ENCODE measurements around the gene SEMA4B. TPM values are rescaled to one million over a fixed set of nuclear protein-coding genes. Genes with fewer than 3 reads are reported as not detected.

The SEMA4B gene
- total RNA-seq, 2 donors from 2014 or later, result 96.1 to 99.6 TPM

DNA sequence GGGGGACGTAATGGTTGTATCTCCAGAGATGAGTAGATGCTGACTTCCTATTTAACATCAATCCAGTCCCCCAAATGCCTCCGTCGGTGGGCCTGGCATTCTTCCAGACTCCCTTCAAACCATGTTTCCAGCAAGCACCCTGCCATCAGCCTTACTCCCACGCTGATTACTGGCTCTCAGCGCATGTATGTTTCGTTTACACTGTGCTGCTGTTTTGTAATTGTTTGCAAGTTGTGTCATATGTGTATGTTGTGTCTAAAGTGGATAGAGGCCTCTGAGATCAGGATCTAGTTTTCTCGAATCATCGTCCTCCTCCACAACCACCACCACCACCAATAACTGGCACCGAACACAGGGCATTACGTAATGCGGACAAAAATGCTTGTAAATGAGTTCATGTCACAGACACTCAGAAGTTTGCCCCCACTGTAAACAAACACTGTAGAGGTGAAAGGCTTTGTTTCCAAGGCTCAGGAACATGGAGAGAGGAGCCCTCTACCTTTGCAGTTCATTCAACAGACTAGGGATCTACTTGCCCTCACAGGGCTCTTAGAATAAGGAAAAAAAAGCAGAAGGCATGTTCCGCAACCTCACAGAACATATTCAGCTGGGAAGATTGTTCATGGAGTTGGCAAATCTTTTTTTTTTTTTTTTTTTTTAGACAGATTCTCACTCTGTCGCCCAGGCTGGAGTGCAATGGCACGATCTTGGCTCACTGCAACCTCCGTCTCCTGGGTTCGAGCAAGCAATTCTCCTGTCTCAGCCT lies 46.1 kb upstream of the SEMA4B start:
- intact Hi-C loops (cut with DNase I), result loop anchor here (5.0 kb wide), 1 partner anchor 53 kb away; the partner anchor contains the start of gene IDH2
- Histone ChIP-seq H3K4me1 (replicated peaks) (peaks cover 31% of the 10 kb centered on the region), H3K27me3 (replicated peaks; ENCODE audit: insufficient read depth) (no peaks in the 10 kb centered on the region), H3K27ac (peak overlapping the region; percentile 43 to 84), H3K36me3 (no peaks in the 10 kb centered on the region), H3K4me3 (no peak overlapping the region), H3K9me3 (no peaks in the 10 kb centered on the region)
- 35% methylated on average over 16 of the region's 16 CpGs for WGBS
- TF ChIP-seq POLR2A (IDR thresholded peaks at IDR 0.05), result peak; percentile 7
- peak in 3 of 4 experiments; percentile 7 to 43 (median 26) for TF ChIP-seq CTCF (IDR thresholded peaks at IDR 0.05)
- TF ChIP-seq POLR2AphosphoS5 (IDR thresholded peaks at IDR 0.05), result peak; percentile 95
- peak; percentile 83 for DNase-seq (ENCODE audit: low spot score)

DNA sequence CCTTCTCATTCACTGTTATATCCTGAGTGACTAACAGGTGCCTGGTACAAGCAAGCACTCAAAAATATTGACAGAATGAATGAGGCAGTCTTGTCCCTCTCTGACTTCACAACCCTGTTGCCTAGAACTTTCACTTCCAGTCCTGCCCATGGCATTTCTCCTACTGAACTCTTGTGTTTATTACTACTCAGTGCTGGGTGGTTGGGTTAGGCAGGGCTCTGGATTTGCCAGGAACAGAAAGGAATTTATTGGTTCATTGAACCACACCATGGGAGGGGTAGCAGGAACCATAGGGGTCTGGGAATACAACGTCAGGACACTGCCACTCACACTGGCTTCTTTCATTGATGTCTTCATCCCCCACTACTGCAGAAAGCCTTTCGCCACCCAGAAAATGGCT lies 41.9 kb upstream of the SEMA4B start:
- Histone ChIP-seq H3K27me3 (replicated peaks; ENCODE audit: insufficient read depth) (no peaks in the 10 kb centered on the region), H3K9me3 (no peaks in the 10 kb centered on the region), H3K36me3 (no peaks in the 10 kb centered on the region), H3K27ac (peak overlapping the region; percentile 77 to 85), H3K4me3 (no peak overlapping the region), H3K4me1 (replicated peaks) (peaks cover 16% of the 10 kb centered on the region)
- WGBS, result 75% methylated on average over 2 of the region's 2 CpGs
- TF ChIP-seq CTCF (IDR thresholded peaks at IDR 0.05), result no peak
- TF ChIP-seq POLR2AphosphoS5 (IDR thresholded peaks at IDR 0.05), result peak; percentile 33
- no peak for DNase-seq (ENCODE audit: low spot score)
- intact Hi-C loops (cut with DNase I), result no loop called here

DNA sequence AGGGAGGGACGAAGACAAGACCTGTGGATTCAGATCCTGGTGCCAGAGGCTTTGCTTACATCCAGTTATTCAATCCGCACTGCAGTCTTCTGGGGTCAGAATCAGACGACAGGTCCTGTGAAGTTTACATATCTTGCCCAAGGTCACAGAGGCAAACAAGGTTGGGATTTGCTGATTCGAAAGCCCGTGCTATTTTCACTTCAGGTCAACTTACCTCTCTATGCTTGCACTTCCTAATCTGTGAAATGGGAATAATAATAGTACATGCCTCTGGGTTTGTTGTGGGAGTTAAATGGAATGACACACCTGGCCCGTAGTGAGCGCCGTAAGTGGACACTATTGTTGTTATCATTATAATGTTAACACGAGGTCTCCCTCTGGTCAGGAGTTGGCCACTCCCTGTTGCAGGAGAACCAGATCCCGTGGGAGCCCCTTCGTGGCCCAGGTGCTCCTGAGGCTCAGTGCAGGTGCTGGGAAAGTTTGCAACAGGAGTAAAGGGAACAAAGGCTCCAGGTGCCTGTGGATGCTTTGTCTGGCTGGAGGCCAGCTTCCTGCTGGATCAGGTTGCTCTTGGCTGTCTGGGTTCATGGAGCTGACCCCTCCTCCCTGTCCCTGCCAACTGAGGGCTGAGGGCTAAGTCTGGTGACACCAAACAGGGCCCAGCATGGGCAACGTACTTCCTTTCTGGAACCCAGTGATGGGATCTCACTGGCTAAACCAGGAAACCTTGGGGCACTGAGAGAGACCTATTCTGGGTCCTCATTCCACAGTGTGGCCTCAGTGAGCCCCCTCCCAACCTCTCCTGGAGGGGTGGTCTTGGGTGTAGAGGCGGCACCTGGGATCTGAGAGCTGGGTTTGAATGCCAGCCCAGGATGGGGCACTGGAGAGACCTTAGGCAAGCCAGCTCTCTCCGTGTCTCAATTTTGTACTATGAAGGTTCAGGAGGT lies 40.1 kb upstream of the SEMA4B start:
- peak; percentile 89 for DNase-seq (ENCODE audit: low spot score)
- Histone ChIP-seq H3K27me3 (replicated peaks; ENCODE audit: insufficient read depth) (no peaks in the 10 kb centered on the region), H3K4me1 (replicated peaks) (peaks cover 16% of the 10 kb centered on the region), H3K36me3 (no peaks in the 10 kb centered on the region), H3K9me3 (no peaks in the 10 kb centered on the region), H3K4me3 (no peak overlapping the region), H3K27ac (peak overlapping the region; percentile 77 to 85)
- WGBS, result 60% methylated on average over 14 of the region's 14 CpGs
- intact Hi-C loops (cut with DNase I), result no loop called here
- no peak for TF ChIP-seq CTCF (IDR thresholded peaks at IDR 0.05)
- TF ChIP-seq POLR2A (IDR thresholded peaks at IDR 0.05), result no peak
- TF ChIP-seq POLR2AphosphoS5 (IDR thresholded peaks at IDR 0.05), result peak; percentile 44

GRCh38 chr15:90161950-90162361 lies 39.2 kb upstream of the SEMA4B start:
- intact Hi-C loops (cut with DNase I), result no loop called here
- WGBS, result 60% methylated on average over 4 of the region's 4 CpGs
- Histone ChIP-seq H3K4me1 (replicated peaks) (peaks cover 16% of the 10 kb centered on the region), H3K27ac (peak overlapping the region; percentile 77 to 85), H3K4me3 (no peak overlapping the region), H3K36me3 (no peaks in the 10 kb centered on the region), H3K27me3 (replicated peaks; ENCODE audit: insufficient read depth) (no peaks in the 10 kb centered on the region), H3K9me3 (no peaks in the 10 kb centered on the region)
- no peak for DNase-seq (ENCODE audit: low spot score)
- TF ChIP-seq POLR2A (IDR thresholded peaks at IDR 0.05) (no peak), POLR2AphosphoS5 (IDR thresholded peaks at IDR 0.05) (no peak), CTCF (IDR thresholded peaks at IDR 0.05) (no peak)
